GM18909 (cell line): ENCODE measurements around the gene IVNS1ABP.

Experiments
- ATAC-seq: cut with Tn5 transposase; IDR thresholded peaks from one replicate; pipeline ENCODE4 v1.9.1; 2021; ENCODE audit warnings: mild to moderate bottlenecking; ENCODE audit not compliant: unreplicated experiment, poor library complexity

Gene IVNS1ABP

DNA sequence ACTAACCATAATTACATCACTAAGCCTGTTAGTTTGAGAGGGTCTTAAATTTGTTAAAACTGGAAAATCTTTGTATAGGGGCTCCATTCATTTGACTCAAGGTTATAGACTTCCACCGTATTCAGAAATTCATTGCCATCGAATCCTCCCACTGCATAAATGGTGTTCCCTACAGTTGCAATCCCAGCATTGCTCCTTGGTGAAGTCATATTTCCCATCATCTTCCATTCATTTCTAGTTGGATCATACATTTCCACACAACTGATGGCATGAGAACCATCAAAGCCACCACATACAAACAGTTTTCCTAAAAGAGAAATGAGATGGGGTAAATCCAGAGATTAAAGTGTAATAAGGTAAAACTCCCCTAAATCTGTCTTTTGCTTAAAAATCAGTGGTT, 19.1 kb downstream of the IVNS1ABP start:
- ATAC-seq: no peak

DNA sequence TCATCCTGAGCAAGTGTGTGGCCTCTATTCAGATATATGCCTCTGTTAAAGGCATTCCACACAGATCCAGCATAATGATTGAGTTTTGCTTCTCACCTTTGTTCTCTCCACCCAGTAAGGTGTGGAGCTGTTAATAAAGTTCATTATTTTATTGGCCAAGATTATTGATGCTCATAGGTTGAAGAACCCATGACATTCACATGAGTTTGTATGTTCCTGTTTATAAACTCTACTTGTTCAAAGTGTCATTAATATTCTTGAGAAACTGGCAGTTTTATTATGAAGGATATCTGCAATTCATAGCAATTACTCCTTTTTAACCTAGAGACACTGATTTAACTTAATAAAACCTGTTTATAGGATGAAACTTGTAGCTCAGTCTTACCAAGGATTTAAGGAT, 22.0 kb downstream of the IVNS1ABP start:
- ATAC-seq: no peak

DNA sequence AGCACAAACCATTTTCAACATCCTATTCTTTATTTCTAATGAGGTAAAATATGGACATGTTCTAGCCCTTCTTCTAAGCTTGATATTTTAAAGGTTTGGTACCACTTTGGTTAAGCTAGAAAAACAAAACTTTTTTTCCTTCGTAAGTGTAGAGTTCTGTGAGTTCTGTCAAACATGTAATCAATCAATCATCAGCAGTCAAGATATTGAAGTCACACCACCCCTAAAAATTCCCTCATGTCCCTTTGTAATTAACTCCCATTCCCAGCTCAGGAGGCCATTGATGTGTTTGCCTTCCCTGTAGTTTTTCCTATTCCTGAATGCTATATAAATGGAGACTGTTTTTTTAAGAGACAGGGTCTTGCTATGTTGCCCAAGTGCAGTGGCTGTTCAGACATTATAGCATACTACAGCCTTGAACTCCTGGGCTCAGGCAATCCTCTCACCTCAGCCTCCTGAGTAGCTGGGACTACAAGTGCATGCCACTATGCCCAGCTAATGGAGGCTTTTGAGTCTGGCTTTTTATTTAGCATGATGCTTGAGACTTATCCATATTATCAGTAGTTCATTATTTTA, 23.0 kb downstream of the IVNS1ABP start:
- no peak for ATAC-seq

DNA sequence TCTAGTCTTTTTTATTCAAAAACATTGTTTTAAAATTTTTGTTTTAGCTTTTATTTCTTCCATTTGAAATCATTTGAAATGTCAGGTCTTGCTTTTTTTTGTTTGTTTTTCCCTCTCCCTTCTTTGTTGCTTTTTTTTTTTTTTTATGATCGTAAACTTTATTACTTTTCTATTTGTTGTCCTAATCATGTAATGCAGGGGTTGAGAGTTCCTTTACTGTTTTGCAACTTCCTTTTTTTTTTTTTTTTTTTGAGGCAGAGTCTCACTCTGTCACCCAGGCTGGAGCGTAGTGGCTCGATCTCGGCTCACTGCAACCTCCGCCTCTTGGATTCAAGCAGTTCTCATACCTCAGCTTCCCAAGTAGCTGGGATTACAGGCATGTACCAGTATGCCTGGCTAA, 24.8 kb downstream of the IVNS1ABP start:
- no peak for ATAC-seq

DNA sequence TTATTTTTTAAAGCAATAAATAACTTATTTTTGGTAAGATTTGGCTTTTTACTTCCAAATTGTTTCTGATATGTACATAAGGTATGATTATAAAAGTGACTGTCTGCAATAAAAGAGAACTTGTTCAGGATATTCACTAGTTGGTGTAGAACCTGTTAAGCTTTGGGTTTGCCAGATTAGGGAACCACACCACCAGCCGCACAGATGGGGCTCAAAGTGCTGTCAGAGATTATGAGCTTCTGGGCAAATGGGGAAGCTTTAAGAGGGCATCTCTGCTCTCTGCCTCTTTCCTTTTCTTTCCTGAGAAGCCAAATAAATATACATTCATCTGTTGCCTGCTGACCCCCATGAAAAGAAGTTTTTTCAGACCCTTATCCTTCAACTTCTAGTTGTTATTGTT, 25.4 kb downstream of the IVNS1ABP start:
- ATAC-seq: no peak

DNA sequence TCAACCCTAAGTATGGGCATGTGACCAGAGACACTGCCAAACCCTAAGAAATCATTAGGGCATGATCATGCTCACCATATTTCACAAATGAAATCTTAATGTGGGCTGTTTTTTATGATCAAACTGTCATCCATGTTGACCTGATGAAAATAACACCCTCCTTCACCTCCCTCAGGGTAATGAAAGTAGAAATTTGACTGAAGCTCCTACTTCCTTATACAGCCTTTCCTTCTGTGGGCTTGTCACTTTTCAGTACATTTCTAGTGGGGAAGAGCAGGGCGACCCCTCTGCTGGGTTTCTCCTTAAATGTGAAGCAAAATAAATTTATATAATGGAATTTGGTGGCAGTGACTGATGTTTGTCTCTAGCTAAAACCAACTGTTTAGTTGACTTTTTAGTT, 25.9 kb downstream of the IVNS1ABP start:
- ATAC-seq: peak; percentile 44

DNA sequence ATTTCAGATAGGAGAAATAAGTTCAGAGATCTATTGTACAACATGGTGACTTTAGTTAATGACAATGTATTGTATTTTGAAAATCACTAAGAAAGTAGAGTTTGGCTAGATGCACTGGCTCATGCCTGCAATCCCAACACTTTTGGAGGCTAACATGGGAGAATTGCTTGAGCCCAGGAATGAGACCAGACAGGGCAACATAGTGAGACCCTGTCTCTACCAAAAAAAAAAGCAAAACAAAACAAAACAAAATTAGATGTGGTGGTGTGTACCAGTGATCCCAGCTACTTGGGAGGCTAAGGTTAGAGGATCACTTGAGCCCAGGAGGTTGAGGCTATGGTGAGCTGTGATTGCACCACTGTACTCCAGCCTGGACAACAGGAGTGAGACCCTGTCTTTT, 27.2 kb downstream of the IVNS1ABP start:
- no peak for ATAC-seq

DNA sequence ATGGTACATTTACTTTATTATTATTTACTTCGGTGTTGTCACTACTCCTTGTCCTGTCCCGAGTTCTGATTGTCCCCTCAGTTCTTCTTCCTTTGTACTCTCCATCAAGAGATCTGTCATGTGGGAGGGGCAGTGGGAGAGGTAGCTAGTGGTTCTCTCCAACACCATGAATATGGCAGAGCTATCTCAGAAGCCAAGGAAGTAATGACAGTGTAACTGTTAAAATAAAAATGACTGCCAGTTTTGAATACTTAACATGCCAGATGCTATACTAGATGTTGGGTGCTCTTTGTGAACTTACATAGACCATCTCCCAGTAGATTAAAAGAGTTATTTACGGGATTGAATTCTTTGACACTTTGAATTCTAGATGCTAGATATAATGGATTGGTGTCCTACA, 28.6 kb downstream of the IVNS1ABP start:
- ATAC-seq: no peak

DNA sequence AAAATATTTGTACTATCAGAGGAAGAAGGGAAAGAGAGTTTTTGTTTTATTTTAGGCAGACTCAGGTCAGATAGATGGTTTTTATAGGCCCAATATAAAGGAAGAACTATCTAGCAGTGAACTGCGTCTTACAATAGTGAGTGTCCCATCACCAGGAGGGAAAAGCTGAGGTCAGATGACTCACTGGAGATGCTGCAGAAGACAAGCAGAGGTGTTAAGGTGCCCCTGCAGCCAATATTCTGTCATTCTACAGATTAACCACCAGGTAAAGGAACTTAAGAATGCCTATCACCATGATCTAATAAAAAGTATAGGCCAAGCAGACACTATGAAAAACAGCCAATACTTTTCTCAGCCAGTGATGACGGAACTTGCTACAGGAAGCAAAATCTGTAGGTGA, 29.6 kb downstream of the IVNS1ABP start:
- no peak for ATAC-seq

DNA sequence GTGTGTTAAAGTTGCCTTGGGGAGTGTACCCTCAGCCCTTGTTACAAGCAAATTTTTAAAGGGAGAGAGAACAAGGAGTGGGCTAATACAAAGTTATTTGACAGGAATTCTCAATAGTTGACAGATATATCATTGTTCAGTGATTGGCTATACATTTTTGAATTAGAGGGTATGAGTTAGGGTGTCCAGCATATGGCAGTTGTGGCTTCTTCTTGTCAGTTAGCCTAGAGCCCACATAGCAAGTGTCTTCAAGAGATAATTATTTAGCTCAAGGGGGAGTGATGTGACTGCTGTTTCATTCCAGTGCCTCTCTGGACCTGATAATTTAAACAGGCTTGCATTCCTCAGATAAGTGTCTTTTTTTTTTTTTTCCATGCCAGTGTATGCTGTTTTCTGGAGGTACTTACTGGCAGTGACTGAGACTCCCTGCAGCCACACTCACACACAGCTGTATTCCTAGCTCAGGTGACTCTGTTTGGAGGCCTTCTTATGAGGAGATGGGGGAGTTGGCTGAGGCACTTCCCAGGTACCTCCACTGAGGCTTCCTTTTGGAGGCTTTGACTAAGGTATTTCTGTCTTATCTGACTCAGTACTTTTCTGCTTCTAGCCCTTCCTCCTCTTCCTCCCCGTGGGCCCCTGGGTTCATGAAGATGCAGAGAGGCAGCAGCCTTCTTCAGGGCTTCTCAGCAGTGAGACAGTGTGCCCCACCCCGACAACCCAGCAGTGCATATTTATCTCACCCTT, 32.3 kb downstream of the IVNS1ABP start:
- ATAC-seq: no peak

DNA sequence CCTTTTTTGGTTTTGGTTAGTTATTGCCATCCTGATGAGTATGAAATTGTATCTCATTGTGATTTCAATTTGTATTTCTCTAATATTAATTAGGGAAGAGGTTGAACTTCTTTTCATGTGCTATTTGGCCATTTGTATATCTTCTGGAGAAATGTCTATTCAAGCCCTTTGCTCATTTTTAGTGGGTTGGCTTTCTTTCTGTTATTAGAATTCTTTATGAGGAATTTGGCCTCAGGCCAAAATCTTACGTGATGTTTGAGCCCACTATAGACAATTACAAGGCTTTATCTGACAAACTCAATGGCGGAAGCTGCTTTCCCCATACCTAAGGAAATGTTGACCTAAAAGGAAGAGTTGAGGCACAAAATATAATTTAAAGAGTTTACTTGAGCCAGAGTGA, 32.9 kb downstream of the IVNS1ABP start:
- ATAC-seq: no peak

DNA sequence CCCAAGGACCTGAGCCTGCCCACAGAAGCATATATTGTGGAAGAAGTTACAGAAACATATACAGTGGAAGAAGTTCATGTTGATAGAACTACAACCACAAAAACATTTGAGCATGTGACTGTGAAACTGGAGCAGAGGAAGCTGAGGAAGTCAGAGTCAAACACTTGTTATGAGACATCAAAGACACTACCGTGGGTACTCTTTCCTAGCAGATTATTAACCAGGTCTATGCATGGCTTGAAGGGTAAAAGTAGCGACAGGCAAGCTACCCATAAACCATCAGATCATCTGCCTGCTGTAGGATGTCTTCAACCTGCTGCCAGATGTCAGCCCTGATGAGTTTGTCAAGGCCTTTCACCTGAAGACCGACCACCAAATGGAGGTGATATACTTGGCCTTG, 35.8 kb downstream of the IVNS1ABP start:
- peak; percentile 98 for ATAC-seq

DNA sequence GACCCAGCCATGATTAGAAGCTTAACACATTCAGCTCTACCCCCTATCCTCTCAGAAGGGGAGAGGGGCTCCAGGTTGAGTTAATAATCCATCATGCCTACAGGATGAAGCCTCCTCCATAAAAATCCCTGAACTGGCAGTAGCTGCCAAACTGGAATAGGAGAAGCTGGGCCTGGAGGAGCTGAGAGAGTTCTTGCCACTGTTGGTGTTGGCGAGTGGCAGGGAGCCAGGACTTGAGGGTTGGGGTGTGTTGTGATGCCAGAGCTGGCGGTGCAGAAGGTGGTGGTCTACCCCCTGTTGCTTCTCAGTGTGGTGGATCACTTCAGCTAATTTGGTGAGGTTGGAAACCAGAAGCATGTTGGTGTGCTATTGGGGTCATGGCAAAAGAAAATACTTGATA, 36.5 kb downstream of the IVNS1ABP start:
- no peak for ATAC-seq

DNA sequence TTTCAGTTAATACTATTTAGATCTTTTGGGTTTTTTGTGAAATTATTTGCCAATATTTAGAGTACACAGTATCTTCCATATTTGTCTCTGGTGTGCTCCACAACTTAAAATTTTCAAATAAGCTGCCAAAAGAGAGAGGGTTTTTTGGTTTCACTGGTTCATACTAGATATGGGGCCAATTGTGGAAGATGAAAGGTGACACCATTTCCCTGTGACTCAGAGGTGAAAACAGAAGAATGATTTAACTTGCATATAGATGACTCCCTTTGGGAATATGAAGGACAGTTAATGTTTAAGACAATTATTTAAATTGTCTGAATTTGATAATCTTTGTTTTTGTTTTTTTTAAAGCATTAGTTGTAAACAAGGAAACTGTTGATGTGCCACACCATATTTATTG, 37.5 kb downstream of the IVNS1ABP start:
- ATAC-seq: no peak

DNA sequence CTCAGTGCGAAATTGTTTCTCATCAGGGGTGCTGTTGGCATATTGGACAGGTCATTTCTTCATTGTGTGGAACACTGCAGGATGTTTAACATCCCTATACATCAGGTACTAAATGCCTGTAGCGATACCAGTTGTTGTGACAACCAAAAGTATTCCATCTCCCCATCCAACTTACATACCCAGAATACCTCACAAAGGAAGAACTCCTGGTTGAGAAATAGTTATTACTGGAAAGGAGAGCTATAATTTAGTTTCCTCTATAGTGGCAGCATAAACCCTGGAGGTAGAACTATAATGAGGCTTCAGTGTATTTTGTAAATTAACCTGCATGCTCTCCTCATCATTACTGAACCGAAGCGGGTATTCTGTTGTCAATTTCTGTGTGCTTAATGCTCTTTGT, 45.1 kb downstream of the IVNS1ABP start:
- no peak for ATAC-seq

DNA sequence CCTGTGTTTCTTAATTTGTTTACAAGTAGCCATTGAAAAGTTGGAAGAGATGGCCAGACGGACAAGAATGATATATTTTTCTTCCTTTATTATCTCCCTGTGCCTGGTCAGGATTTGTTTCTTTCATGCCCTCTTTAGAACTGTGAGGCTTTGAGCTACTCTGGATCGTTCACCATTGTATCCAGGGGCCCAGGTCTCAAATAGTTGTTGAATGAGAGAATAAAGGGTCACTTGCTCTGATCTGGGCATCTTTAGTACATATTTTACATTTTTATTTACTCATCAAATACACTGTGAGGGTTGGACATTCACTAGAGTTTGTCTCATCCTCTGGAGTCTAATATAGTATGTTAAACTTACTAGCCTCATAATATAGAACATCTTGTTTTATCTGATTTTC, 48.7 kb downstream of the IVNS1ABP start:
- ATAC-seq: no peak

DNA sequence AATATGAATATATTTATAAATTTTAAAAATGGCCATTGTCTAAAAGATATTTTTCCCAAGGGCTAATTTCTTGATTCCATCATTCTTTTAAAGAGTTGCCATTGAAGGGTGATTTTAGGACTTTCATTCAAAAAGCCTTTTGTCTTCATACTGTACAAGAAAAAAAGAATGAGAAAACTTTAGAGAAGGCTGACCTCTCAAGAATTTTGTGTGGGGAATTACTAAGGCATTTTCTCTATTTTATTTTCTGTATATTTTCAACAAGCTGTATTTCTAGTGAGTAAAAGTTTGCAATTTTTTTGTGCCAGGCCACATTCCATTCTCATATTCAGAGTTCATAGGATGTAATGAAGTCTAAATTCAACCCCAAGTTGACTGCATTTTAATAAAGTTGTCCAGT, 49.3 kb downstream of the IVNS1ABP start:
- ATAC-seq: no peak

DNA sequence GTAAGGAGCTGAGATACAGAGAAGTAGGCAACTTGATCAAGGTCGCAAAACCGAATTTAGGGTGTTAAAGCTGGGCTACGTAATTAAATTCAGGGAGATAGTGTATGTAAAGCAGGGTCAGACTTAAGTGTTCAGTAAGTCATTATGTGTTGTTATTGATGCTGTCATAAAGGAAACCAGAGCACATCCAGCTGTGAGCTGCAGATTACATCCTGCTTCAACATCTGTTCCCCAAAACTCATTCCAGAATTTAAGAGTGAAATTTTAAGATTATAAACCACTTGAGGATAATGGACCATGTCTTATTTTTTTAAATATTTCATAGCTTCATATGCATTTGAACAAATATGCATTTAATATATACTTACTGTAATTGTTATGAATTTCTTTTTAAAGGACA, 49.7 kb downstream of the IVNS1ABP start:
- no peak for ATAC-seq

DNA sequence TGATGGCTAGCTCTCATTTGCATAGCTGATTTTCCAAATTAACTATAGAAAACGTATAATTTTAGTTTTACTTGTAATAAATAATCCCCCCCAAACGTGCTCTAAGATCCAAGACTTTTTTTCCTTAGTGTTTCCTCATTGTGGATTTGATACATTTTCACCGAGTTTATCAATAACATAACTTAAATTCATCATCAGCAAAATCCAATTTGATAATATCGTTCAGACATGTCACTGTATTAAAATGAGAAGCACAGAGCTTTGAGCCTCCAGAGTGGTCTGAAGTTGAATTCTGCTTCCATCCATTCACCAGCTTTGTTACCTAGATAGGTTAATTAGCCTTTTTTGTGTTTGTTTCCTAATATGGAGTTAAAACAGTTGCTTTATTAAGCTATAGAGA, 51.7 kb downstream of the IVNS1ABP start:
- ATAC-seq: no peak

DNA sequence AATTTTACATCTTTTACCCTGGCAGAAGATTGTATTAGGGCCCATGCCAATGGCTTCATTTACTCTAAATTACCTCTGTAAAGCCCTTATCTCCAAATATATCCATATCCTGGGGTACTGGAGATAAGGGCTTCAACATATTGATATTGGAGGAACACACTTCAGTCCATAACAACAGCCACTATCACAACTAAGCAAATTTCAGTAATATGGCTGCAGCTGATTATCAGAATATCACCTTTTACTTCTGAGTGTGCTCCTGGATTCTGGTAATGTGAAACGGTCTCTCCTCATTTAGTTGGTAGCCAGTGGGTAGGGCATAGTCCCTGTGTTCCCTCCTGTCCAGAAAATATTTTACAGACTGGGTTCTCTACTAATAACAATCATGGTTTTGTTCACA, 53.3 kb downstream of the IVNS1ABP start:
- no peak for ATAC-seq

DNA sequence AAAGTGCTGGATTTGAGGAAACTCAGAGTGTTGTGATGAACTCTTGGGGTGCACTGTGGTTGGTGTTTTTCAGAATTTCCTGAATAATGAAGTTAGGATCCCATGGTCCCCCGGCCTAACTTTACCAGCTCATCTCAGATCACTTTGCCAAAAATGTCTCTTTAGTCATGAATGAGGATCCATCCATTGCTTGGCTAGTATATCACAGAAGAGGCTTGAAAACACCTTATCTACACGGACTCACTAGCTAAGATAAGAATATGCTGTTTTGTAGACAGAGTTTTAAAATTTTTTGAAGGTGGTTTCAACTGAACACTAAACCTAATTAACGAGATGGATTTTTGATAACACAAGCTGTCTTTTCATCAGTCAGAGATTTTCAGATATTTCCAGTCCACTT, 53.8 kb downstream of the IVNS1ABP start:
- no peak for ATAC-seq

DNA sequence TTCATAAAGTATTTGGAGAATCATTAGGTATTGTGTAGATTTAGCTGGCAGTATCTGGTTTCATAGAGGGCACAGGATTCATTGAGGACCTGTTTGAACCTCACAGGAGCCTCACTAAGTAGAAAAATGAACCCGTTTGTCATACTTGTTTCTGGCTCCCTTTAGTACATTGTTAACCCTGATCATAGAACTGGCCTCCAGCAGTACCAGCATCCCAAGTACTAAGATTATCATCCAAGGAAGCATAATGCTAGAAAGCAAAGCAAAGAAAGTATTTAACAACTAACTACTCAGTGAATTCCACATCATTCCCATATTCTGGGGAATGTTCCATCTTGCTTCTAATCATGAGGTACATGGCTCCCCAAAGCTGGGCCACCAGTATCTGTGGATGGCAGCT, 54.9 kb downstream of the IVNS1ABP start:
- ATAC-seq: no peak
